Activated CD8-positive, alpha-beta T cell treated with anti-CD3 and anti-CD28 coated beads for 36 hours (primary cell): ENCODE measurements around the gene MATN1. TPM values are rescaled to one million over a fixed set of nuclear protein-coding genes. Genes with fewer than 3 reads are reported as not detected.

ENCODE experiments used
- ATAC-seq: fragments of 200-7000 bp; cut with Tn5 transposase; one replicate; pipeline ENCODE4 v1.10.0; 2021; ENCODE audit warnings: mild to moderate bottlenecking, moderate library complexity
- CTCF ChIA-PET: fragments of 350-600 bp; sonication (Branson Sonifier 250); formaldehyde crosslinking; loops from one replicate; lab custom pipeline; 2021; ENCODE audit warnings: antibody characterized with exemption; lab: Charles Lee
- POLR2A ChIA-PET: fragments of 350-600 bp; sonication (Branson Sonifier 250); formaldehyde crosslinking; loops from one replicate; lab custom pipeline; 2021; ENCODE audit warnings: antibody characterized with exemption; lab: Charles Lee
- DNase-seq: peaks from one replicate; pipeline ENCODE4 v3.0.0-alpha.2; 2020
- H3K27ac Mint-ChIP-seq: one replicate; pipeline ENCODE4 v1.8.0; 2021; ENCODE audit warnings: mild to moderate bottlenecking, mixed read lengths
- H3K27me3 Mint-ChIP-seq: one replicate; pipeline ENCODE4 v1.8.0; 2021; ENCODE audit warnings: mixed read lengths
- H3K36me3 Mint-ChIP-seq: one replicate; pipeline ENCODE4 v1.8.0; 2021; ENCODE audit warnings: low read depth, mixed read lengths
- H3K4me1 Mint-ChIP-seq: one replicate; pipeline ENCODE4 v1.8.0; 2021; ENCODE audit warnings: low read depth, mixed read lengths
- H3K4me3 Mint-ChIP-seq: one replicate; pipeline ENCODE4 v1.8.0; 2021; ENCODE audit warnings: mild to moderate bottlenecking, moderate library complexity, mixed read lengths
- H3K9me3 Mint-ChIP-seq: one replicate; pipeline ENCODE4 v1.8.0; 2021; ENCODE audit warnings: mixed read lengths
- CTCF ChIP-seq: fragments of 200-600 bp; IDR thresholded peaks from one replicate; pipeline ENCODE4 v1.8.0; 2022; ENCODE audit warnings: antibody characterized with exemption, mild to moderate bottlenecking
- intact Hi-C: fragments of 100-400 bp; cut with micrococcal nuclease; formaldehyde crosslinking; loops from one replicate; pipeline ENCODE4 v1.10.0; 2022
- total RNA-seq, 2 experiments: library from RNA; stranded (reverse); gene quantifications; one replicate each; pipeline ENCODE4 v1.2.3, GENCODE V29; 2021

The MATN1 gene
- total RNA-seq, 2 experiments from 2014 or later = 0.45 to 1.4 TPM

- Mint-ChIP-seq H3K4me3 (peak overlapping the region; percentile 87), H3K4me1 (peaks cover 77% of the 10 kb centered on the region), H3K9me3 (no peaks in the 10 kb centered on the region), H3K27ac (peak overlapping the region; percentile 98), H3K36me3 (peaks cover 28% of the 10 kb centered on the region), H3K27me3 (no peaks in the 10 kb centered on the region)
- intact Hi-C loops = no loop called here
- no peak for DNase-seq
- ChIA-PET POLR2A (interaction anchor here (3.6 to 36.3 kb wide), 3 partner anchors 1 to 38 kb away, joined by 28 to 671 read pairs (median 671); partner anchors contain the start of genes LAPTM5 and MATN1), CTCF (interaction anchor here (0.8 to 15.2 kb wide), 9 partner anchors 10 to 44 kb away, joined by 3 to 186 read pairs (median 4); no protein-coding TSS in a partner anchor)
- no peak for ATAC-seq
- no peak for TF ChIP-seq CTCF
Observed at GRCh38 chr1:30758121-30758688, 34.8 kb upstream of the MATN1 start.

DNA sequence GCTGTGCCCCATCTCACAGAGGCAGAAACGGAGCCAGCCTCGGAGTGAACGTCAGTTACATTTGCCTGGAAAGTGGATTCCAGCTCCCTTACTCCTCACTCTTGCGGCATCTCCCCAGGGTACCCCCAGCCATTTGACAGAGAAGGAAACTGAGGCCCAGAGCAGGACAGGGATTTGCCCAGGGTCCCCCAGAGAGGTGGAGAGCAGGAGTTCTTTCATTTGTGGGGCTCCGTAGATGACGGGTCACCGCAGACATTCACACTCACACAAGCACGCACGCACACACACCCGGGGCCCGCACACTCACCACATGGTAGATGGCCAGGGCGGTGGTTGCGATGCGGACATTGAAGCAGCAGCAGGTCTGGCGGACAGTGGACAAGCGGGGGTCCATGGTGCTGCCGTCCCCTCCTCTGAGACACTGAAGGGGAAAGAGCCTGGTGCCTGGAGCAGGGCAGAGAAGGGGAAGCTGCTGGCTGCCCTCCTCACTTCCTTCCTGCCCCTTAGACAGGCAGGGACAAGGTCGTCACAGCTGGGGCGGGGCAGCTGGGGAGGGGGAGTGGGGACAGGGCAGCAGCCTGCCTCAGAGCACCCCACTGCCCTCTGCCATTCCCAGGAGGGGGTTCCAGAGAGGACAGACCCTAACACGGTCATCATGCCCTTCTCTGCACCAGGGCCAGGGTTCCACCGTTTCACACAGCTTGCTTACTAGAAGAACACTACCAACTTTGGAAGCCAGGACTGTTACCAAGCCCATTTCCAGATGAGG lies 34.2 kb upstream of the MATN1 start, which contains the start of gene LAPTM5:
Gene LAPTM5, minus strand, starts transcription at position 423 of the 769 bp plus-strand sequence. Its CDS starts 29 bp downstream, at position 394.
- ChIA-PET POLR2A (interaction anchor here (0.6 to 36.3 kb wide), 5 partner anchors 1 to 1143 kb away, joined by 3 to 671 read pairs (median 28); partner anchors contain the start of genes LAPTM5 and MATN1), CTCF (interaction anchor here (1.0 to 15.2 kb wide), 10 partner anchors 9 to 45 kb away, joined by 3 to 186 read pairs (median 6); no protein-coding TSS in a partner anchor)
- Mint-ChIP-seq H3K9me3 (no peaks in the 10 kb centered on the region), H3K27ac (peak within 1 kb of the TSS; percentile 98), H3K36me3 (peaks cover 33% of the 10 kb centered on the region), H3K4me1 (peaks cover 75% of the 10 kb centered on the region), H3K27me3 (no peaks in the 10 kb centered on the region), H3K4me3 (peak within 1 kb of the TSS; percentile 87)
- no peak for TF ChIP-seq CTCF
- DNase-seq = peak; percentile 69
- peak; percentile 31 for ATAC-seq
- intact Hi-C loops = no loop called here

- no peak for TF ChIP-seq CTCF
- H3K27ac Mint-ChIP-seq = peak overlapping the region; percentile 98
- ATAC-seq (peak; percentile 57), DNase-seq (peak; percentile 88)
- peak overlapping the region; percentile 87 for H3K4me3 Mint-ChIP-seq
- CTCF ChIA-PET = interaction anchor here (1.1 to 15.2 kb wide), 6 partner anchors 11 to 36 kb away, joined by 3 to 186 read pairs (median 15); no protein-coding TSS in a partner anchor
- H3K36me3 Mint-ChIP-seq = peaks cover 41% of the 10 kb centered on the region
- H3K27me3 Mint-ChIP-seq = no peaks in the 10 kb centered on the region
- H3K4me1 Mint-ChIP-seq = peaks cover 75% of the 10 kb centered on the region
- intact Hi-C loops = no loop called here
- POLR2A ChIA-PET = interaction anchor here (0.6 to 36.3 kb wide), 5 partner anchors 2 to 1142 kb away, joined by 3 to 671 read pairs (median 28); partner anchors contain the start of genes LAPTM5 and MATN1
- no peaks in the 10 kb centered on the region for H3K9me3 Mint-ChIP-seq
Observed at GRCh38 chr1:30756545-30757351, 33.4 kb upstream of the MATN1 start.

DNA sequence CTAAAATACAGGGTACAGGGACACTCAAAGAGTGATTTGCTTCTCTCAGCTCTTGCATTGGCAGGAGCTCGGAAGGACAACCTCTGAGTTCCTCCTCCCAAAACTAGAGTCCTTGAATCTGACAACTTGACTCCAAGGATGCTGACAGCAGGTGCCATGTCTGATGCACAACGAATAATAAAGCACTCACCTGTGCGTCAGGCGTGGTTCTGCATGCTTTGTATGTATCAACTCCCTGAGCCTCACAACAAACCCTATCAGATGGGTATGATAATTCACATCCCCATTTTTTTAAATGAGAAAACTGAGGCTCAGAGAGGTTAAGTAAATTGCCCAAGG lies 32.8 kb upstream of the MATN1 start:
- TF ChIP-seq CTCF = no peak
- intact Hi-C loops = no loop called here
- H3K9me3 Mint-ChIP-seq = no peaks in the 10 kb centered on the region
- CTCF ChIA-PET = interaction anchor here (1.1 to 15.2 kb wide), 5 partner anchors 10 to 36 kb away, joined by 3 to 186 read pairs (median 10); no protein-coding TSS in a partner anchor
- DNase-seq (no peak), ATAC-seq (peak; percentile 1)
- POLR2A ChIA-PET = interaction anchor here (3.6 to 36.3 kb wide), 3 partner anchors 3 to 36 kb away, joined by 28 to 671 read pairs (median 671); partner anchors contain the start of genes LAPTM5 and MATN1
- H3K36me3 Mint-ChIP-seq = peaks cover 42% of the 10 kb centered on the region
- H3K27me3 Mint-ChIP-seq = no peaks in the 10 kb centered on the region
- H3K4me1 Mint-ChIP-seq = peaks cover 75% of the 10 kb centered on the region
- peak overlapping the region; percentile 98 for H3K27ac Mint-ChIP-seq
- H3K4me3 Mint-ChIP-seq = peak overlapping the region; percentile 87
